Middle frontal gyrus (tissue), 1 donor: ENCODE measurements around the gene SORBS1.

Source experiments
- DNase-seq: peaks from one replicate; pipeline ENCODE4 v3.0.0-alpha.2; 2015; ENCODE audit warnings: low spot score; ENCODE audit errors: extremely low spot score

SORBS1 gene

GRCh38 chr10:95561177-95561863, at the start of gene SORBS1:
Gene SORBS1 (minus strand): TSS chr10:95561371. CDS start chr10:95441135, 120,236 bp downstream.
- DNase-seq = peak; percentile 95

GRCh38 chr10:95610727-95611126, 49.6 kb upstream of the SORBS1 start:
- no peak for DNase-seq

- DNase-seq = no peak
These were observed 45.8 kb upstream of the SORBS1 start for GRCh38 chr10:95606922-95607321.

- no peak for DNase-seq
These were observed 44.0 kb upstream of the SORBS1 start for GRCh38 chr10:95605163-95605562.

- no peak for DNase-seq
These were observed 43.5 kb upstream of the SORBS1 start for GRCh38 chr10:95604630-95605029.

- no peak for DNase-seq
These were observed 41.2 kb upstream of the SORBS1 start for GRCh38 chr10:95602382-95602781.

- peak; percentile 84 for DNase-seq
These were observed 40.0 kb upstream of the SORBS1 start for GRCh38 chr10:95601116-95601719.

- no peak for DNase-seq
These were observed 39.0 kb upstream of the SORBS1 start for GRCh38 chr10:95600158-95600557.

GRCh38 chr10:95597788-95598187, 36.6 kb upstream of the SORBS1 start:
- DNase-seq = no peak

GRCh38 chr10:95588025-95588424, 26.9 kb upstream of the SORBS1 start:
- no peak for DNase-seq

- no peak for DNase-seq
These were observed 18.8 kb upstream of the SORBS1 start for GRCh38 chr10:95579835-95580535.

- no peak for DNase-seq
These were observed 18.1 kb upstream of the SORBS1 start for GRCh38 chr10:95579292-95579691.

- no peak for DNase-seq
These were observed 17.4 kb upstream of the SORBS1 start for GRCh38 chr10:95578619-95579018.

- DNase-seq = no peak
These were observed 13.6 kb upstream of the SORBS1 start for GRCh38 chr10:95574649-95575365.

GRCh38 chr10:95573964-95574604, 12.9 kb upstream of the SORBS1 start:
- no peak for DNase-seq

- DNase-seq = no peak
These were observed 12.4 kb upstream of the SORBS1 start for GRCh38 chr10:95573527-95573926.

- DNase-seq = no peak
These were observed 11.1 kb upstream of the SORBS1 start for GRCh38 chr10:95572131-95572820.

- no peak for DNase-seq
These were observed 10.2 kb upstream of the SORBS1 start for GRCh38 chr10:95571390-95571789.

GRCh38 chr10:95569368-95569767, 8.2 kb upstream of the SORBS1 start:
- DNase-seq = no peak

- DNase-seq = no peak
These were observed 6.9 kb upstream of the SORBS1 start for GRCh38 chr10:95567903-95568630.
